HG03060 (cell line): ENCODE results near the gene MAGOHB.
"Not testable (repeated sequence)": the region's sequence is repeated elsewhere in the genome, so short reads cannot be mapped to it uniquely, and the experiment has no call there.

Experiments used
- ATAC-seq: cut with Tn5 transposase; IDR thresholded peaks from one replicate; pipeline ENCODE4 v1.9.1; 2021; ENCODE audit warnings: low read depth, moderate number of reproducible peaks; ENCODE audit not compliant: unreplicated experiment

MAGOHB gene

GRCh38 chr12:10614056-10614370 lies 604 bp upstream of the MAGOHB start:
- no peak for ATAC-seq

GRCh38 chr12:10612984-10613348 lies 443 bp downstream of the MAGOHB start:
- no peak for ATAC-seq

DNA sequence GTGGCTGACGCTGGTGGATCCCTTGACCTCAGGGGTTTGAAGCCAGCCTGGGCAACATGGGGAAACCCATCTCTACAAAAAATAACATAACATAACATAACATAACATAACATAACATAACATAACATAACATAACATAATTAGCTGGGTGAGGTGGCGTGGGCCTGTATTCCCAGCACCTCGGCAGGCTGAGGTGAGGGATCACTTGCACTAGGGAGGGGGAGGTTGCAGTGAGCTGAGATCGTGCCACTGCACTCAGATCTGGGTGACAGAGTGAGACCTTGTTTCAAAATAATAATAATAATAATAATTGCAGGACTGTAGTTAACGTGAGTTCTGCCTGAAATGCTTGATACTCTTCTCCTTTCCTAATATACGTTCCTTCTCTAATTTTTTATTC lies 1.3 kb downstream of the MAGOHB start:
- no peak for ATAC-seq

GRCh38 chr12:10611258-10611657 lies 2.2 kb downstream of the MAGOHB start:
- ATAC-seq = not testable (repeated sequence)

DNA sequence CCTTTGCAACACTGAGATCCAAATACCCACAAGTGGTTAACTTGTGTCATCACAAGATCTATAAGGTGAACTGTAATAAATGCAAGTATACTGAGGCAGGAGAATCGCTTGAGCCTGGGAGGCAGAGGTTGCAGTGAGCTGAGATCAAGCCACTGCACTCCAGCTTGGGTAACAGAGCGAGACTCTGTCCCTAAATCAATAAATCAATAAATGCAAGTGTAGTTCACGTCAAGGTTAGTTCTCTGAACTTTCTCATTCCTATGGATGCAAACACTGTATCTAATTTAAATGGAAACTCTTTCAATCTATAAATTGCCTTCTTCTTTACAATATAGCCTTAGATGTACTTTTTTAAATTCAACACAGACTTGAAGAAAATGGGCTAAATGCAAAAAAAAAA lies 3.2 kb downstream of the MAGOHB start:
- no peak for ATAC-seq

DNA sequence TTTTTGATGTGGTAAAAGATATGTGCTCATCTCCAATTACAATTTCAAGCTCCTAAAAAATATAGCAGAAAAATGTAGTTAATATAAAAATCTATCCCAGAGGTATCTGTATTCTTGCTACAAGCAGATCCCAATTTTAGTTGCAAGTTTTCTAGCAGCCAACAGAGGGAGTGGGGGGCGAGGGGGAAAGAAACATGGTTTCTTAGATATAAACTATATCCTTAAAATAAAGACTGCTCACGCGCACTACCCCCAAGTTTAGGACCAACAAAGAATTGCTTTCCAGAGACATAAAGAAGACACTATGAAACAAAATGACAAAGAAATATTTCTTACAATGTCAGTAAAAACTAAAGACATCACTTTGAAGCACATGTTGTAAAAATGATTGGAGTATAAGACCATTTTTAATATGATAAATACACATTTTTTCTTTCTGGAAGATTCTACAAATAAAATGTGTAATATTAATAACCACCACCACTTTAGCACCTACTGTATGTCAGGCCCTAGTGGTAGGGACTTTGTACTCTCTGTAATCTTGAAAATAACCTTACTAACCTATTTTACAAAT lies 5.4 kb downstream of the MAGOHB start:
- no peak for ATAC-seq

DNA sequence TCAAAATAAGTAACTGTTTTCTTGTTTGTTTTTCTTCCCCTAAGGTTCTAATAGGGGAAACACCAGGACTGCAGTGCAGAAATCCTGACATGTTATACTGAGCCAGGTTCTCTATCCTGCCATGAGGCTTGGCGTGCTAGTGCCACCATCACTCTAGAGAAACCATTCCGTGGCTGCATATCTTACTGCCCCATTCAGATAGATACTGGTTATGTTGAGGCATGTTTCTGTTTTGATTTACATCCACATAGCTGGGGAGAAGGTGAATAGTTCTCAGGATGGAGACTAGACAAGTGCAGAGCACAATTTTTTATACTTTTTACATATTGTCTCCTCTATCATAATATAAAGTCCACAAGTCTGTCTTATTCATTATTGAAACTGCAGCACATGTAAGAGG lies 11.5 kb downstream of the MAGOHB start:
- ATAC-seq = no peak

DNA sequence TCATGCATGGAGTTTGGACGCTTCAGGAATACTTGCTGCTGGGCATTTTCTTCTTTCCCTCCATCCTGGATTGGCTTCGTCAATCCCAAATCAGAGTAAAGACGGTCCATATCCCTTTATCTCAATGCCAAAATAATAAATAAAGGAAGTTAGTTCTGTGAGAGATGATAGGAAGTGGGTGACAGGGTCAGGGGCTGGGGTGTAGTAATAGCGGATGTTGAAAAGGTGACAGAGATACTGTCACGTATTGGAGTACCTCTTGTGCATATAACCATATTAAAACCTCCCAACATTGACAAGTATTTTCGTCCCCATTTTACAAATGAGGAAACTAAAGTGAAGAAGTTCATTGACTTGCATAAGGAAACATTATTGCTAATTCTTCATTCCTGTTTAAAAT lies 12.4 kb downstream of the MAGOHB start:
- ATAC-seq = no peak

DNA sequence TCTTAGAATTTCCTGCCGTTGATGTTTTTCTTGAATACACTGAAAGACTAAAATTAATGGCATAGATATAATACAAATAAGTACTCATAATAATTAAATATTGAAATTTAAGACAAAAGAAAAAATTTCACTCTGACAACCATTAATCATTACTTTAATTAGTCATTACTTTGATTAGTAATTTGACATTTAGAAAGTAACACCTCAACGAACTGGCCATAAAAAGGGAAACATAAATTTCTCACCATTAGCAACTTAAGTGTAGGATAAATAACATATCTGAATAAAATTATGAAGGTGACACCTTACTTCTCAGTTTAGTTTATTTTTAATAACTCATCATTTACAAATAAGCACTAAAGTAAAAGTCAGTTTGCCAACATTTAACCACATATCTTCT lies 17.5 kb downstream of the MAGOHB start:
- no peak for ATAC-seq

GRCh38 chr12:10590966-10591365 lies 22.4 kb downstream of the MAGOHB start:
- ATAC-seq = no peak

DNA sequence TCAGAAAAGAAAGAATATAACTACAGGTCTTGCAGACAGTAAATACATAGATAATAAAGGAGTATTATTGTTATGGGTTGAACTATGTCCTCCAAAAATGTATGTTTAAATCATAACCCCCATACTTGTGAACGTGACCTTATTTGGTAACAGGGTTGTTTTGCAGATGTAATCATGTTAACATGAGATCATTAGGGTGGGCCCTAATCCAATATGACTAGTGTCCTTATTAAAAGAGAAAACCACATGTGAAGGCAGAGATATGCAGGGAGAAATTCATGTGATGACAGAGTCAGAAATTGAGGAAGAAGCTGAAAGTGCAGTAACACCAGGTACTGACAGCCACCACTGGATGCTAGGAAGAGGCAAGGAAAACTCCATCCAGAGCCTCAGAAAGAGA lies 29.0 kb downstream of the MAGOHB start:
- ATAC-seq = no peak

- ATAC-seq = no peak
Observed at GRCh38 chr12:10582704-10583103, 30.7 kb downstream of the MAGOHB start.

DNA sequence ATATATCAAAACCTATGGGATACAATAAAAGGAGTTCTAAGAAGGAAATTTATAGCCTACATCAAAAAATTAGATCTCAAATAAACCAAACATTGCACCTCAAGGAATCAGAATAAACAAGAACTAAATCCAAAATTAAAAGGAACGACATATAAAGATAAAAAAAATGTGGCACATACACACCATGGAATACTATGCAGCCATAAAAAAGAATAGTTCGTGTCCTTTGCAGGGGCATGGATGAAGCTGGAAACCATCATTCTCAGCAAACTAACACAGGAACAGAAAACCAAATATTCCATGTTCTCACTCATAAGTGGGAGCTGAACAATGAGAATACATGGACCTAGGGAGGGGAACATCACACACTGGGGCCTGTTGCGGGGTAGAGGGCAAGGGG lies 31.3 kb downstream of the MAGOHB start:
- not testable (repeated sequence) for ATAC-seq

GRCh38 chr12:10574307-10574706 lies 39.1 kb downstream of the MAGOHB start:
- no peak for ATAC-seq

DNA sequence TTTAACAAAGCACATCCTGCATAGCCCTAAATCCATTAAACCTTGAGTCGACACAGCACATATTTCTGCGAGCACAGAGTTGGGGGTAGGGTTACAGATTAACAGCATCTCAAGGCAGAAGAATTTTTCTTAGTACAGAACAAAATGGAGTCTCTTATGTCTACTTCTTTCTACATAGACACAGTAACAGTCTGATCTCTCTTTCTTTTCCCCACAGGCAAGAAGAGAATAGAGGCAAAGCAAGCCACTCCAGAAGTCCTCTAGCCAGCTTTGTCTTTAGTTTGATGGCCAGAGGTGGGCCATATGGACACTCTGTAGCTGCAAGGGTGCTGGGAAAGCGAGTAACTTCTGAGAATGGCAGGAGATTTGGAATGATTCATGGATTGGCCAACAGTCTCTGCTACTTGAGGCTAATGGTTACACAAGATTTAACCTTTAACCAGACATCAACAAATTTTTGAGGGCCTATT lies 41.4 kb downstream of the MAGOHB start:
- not testable (repeated sequence) for ATAC-seq

DNA sequence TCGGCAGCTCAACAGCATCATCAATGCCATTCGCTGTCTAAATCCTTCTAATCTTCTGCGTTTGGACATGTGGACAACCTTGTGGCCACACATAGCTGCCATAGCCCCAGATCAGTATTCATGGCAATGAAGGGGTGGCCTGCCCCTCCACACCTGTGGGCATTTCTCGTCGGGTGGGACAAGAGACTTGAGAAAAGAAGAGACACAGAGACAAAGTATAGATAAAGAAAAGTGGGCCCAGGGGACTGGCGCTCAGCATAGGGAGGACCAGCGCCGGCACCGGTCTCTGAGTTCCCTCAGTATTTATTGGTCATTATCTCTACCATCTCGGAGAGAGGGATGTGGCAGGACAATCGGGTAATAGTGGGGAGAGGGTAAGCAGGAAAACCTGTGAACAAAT lies 42.3 kb downstream of the MAGOHB start:
- no peak for ATAC-seq

DNA sequence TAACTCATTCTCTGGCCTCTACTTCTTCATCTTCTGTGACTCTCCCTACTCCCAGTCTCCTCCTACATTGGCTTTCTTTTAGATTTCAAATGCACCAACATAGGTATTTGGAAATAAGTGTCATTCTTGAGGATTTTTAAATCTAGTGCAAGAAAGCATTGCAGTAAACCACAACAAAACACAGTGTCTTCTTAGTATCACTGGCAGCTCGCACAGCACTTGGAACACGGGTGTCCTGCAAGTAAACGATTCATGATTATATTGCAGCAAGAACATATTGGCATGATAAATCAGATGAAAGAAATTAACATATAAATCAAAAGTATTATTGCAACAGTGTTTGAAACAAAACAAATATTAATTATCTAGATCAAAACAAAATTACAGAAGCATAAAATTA lies 45.6 kb downstream of the MAGOHB start:
- no peak for ATAC-seq

DNA sequence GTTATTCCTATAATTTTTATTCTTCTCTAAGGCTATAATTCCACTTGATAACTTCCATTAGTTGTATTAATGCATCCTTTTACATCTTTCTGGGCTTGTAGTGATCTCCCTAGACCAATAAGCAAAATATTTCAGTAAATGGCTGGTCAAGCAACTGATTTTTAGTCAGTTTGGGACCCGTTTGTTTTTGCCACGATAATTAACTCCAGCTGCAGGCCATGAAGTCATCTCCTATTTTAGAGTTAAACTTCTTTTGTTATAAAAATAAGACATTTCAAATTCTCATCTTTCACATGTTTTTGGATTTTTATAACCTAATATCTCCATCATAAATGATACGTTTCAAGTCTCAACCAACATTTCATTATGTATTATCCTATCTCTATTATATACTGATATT lies 49.4 kb downstream of the MAGOHB start:
- ATAC-seq = no peak

- no peak for ATAC-seq
Observed at GRCh38 chr12:10563002-10563401, 50.4 kb downstream of the MAGOHB start.

GRCh38 chr12:10562306-10562933 lies 51.0 kb downstream of the MAGOHB start:
- ATAC-seq = no peak

GRCh38 chr12:10559244-10559643 lies 54.2 kb downstream of the MAGOHB start:
- ATAC-seq = no peak

- ATAC-seq = no peak
Observed at GRCh38 chr12:10558789-10559188, 54.6 kb downstream of the MAGOHB start.

DNA sequence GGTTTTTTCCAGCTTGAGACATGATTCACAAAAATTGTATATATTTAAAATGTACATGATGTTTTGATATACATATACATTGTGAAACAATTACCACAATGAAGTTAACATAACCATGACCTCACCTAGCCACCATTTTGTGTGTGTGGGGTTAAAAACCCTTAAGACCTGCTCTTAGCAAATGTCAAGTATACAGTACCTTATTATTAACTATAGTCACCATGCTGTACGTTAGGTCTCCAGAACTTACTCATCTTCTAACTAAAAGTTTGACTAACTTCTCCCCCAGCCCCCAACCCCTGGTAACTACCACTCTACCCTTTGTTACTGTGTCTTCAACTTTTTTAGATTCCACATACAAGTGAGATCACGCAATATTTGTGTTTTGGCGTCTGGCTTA lies 55.1 kb downstream of the MAGOHB start:
- no peak for ATAC-seq
